ENCODE data around the gene BCL2.
A peak's percentile ranks its signal among the peaks of the same experiment; 100 is the strongest.

BCL2 gene

GRCh38 chr18:63154350-63155152 is 165.0 kb downstream of the BCL2 start:
- no peak for DNase-seq

- no peak for DNase-seq
These were observed 166.8 kb downstream of the BCL2 start for GRCh38 chr18:63152791-63153190.

GRCh38 chr18:63152096-63152495 is 167.5 kb downstream of the BCL2 start:
- DNase-seq: no peak

GRCh38 chr18:63151539-63151938 is 168.0 kb downstream of the BCL2 start:
- no peak for DNase-seq

- no peak for DNase-seq
These were observed 168.6 kb downstream of the BCL2 start for GRCh38 chr18:63150942-63151421.

GRCh38 chr18:63150326-63150725 is 169.2 kb downstream of the BCL2 start:
- DNase-seq: no peak

GRCh38 chr18:63149302-63149587 is 170.3 kb downstream of the BCL2 start:
- DNase-seq: no peak

- peak; percentile 22 for DNase-seq
These were observed 170.9 kb downstream of the BCL2 start for GRCh38 chr18:63148449-63149301.

- DNase-seq: no peak
These were observed 171.6 kb downstream of the BCL2 start for GRCh38 chr18:63147973-63148372.

- DNase-seq: no peak
These were observed 172.7 kb downstream of the BCL2 start for GRCh38 chr18:63146828-63147409.

- DNase-seq: no peak
These were observed 173.6 kb downstream of the BCL2 start for GRCh38 chr18:63145851-63146555.

GRCh38 chr18:63145166-63145850 is 174.3 kb downstream of the BCL2 start:
- DNase-seq: no peak

GRCh38 chr18:63144748-63145147 is 174.8 kb downstream of the BCL2 start:
- no peak for DNase-seq

- DNase-seq: no peak
These were observed 176.2 kb downstream of the BCL2 start for GRCh38 chr18:63143330-63143771.

GRCh38 chr18:63142594-63143225 is 176.9 kb downstream of the BCL2 start:
- no peak for DNase-seq

GRCh38 chr18:63141778-63142176 is 177.8 kb downstream of the BCL2 start:
- no peak for DNase-seq

- DNase-seq: no peak
These were observed 178.4 kb downstream of the BCL2 start for GRCh38 chr18:63140997-63141777.

GRCh38 chr18:63140038-63140450 is 179.5 kb downstream of the BCL2 start:
- DNase-seq: no peak

- no peak for DNase-seq
These were observed 180.9 kb downstream of the BCL2 start for GRCh38 chr18:63138436-63139340.

GRCh38 chr18:63137999-63138435 is 181.6 kb downstream of the BCL2 start:
- no peak for DNase-seq

All from kidney glomerular epithelial cell (primary cell).